Natural killer cell treated with Interleukin-12 subunit alpha and Interleukin-12 subunit beta and Interleukin-15 and Interleukin-18, amount 100 ng/mL, for 72 hours (primary cell): ENCODE results near the gene ZBTB20. TPM values are rescaled to one million over a fixed set of nuclear protein-coding genes. Genes with fewer than 3 reads are reported as not detected.

Experiments used
- ATAC-seq, 2 donors: fragments of 150-1000 bp; cut with Tn5 transposase in 1 of 2; sonication (Bioruptor Pico), chemical (Tn5 transposase) in 1 of 2; 2 replicates each; pipeline ENCODE4 v1.10.0; 2021
- DNase-seq: peaks from one replicate; pipeline ENCODE4 v3.0.0; 2022; ENCODE audit warnings: low spot score
- H3K27ac Mint-ChIP-seq, 2 donors: 1 replicate in 1 of 2; 2 replicates in 1 of 2; pipeline ENCODE4 v1.8.0; 2022; ENCODE audit warnings: mixed read lengths in 2 of 2, mild to moderate bottlenecking in 1 of 2, moderate library complexity in 1 of 2
- H3K27me3 Mint-ChIP-seq, 2 donors: 1 replicate in 1 of 2; 2 replicates in 1 of 2; pipeline ENCODE4 v1.8.0; 2022; ENCODE audit warnings: mixed read lengths in 2 of 2
- H3K36me3 Mint-ChIP-seq: one replicate; pipeline ENCODE4 v1.8.0; 2022; ENCODE audit warnings: mixed read lengths
- H3K4me1 Mint-ChIP-seq, 2 donors: 1 replicate in 1 of 2; 2 replicates in 1 of 2; pipeline ENCODE4 v1.8.0; 2022; ENCODE audit warnings: low read depth in 2 of 2, mixed read lengths in 2 of 2, mild to moderate bottlenecking in 1 of 2
- H3K4me3 Mint-ChIP-seq: one replicate; pipeline ENCODE4 v1.8.0; 2022; ENCODE audit warnings: mixed read lengths
- H3K9me3 Mint-ChIP-seq: 2 replicates; pipeline ENCODE4 v1.8.0; 2022; ENCODE audit warnings: mixed read lengths
- total RNA-seq, 2 donors: library from RNA; stranded (reverse); gene quantifications; one replicate each; pipeline ENCODE4 v1.2.3, GENCODE V29; 2022

Gene ZBTB20
- total RNA-seq, 2 donors from 2014 or later, result 8.7 to 14.2 TPM

GRCh38 chr3:114554731-114555130 lies 592.4 kb downstream of the ZBTB20 start:
- Mint-ChIP-seq H3K27me3 (no peaks in the 10 kb centered on the region), H3K36me3 (no peaks in the 10 kb centered on the region), H3K27ac (no peak overlapping the region), H3K4me3 (no peak overlapping the region), H3K9me3 (no peaks in the 10 kb centered on the region), H3K4me1 (peaks cover 3 to 12% of the 10 kb centered on the region in 2 donors)
- ATAC-seq, result no peak
- DNase-seq, result no peak

GRCh38 chr3:114553949-114554593 lies 593.0 kb downstream of the ZBTB20 start:
- no peak overlapping the region for H3K27ac Mint-ChIP-seq
- no peak for ATAC-seq
- H3K27me3 Mint-ChIP-seq, result no peaks in the 10 kb centered on the region
- H3K9me3 Mint-ChIP-seq, result no peaks in the 10 kb centered on the region
- DNase-seq, result no peak
- H3K4me1 Mint-ChIP-seq, result peaks cover 3 to 12% of the 10 kb centered on the region in 2 donors
- no peak overlapping the region for H3K4me3 Mint-ChIP-seq
- H3K36me3 Mint-ChIP-seq, result no peaks in the 10 kb centered on the region

GRCh38 chr3:114552527-114552812 lies 594.6 kb downstream of the ZBTB20 start:
- no peak for DNase-seq
- H3K4me1 Mint-ChIP-seq, result peaks cover 3 to 12% of the 10 kb centered on the region in 2 donors
- no peaks in the 10 kb centered on the region for H3K36me3 Mint-ChIP-seq
- no peak for ATAC-seq
- no peak overlapping the region for H3K27ac Mint-ChIP-seq
- H3K27me3 Mint-ChIP-seq, result no peaks in the 10 kb centered on the region
- no peak overlapping the region for H3K4me3 Mint-ChIP-seq
- H3K9me3 Mint-ChIP-seq, result no peaks in the 10 kb centered on the region

DNA sequence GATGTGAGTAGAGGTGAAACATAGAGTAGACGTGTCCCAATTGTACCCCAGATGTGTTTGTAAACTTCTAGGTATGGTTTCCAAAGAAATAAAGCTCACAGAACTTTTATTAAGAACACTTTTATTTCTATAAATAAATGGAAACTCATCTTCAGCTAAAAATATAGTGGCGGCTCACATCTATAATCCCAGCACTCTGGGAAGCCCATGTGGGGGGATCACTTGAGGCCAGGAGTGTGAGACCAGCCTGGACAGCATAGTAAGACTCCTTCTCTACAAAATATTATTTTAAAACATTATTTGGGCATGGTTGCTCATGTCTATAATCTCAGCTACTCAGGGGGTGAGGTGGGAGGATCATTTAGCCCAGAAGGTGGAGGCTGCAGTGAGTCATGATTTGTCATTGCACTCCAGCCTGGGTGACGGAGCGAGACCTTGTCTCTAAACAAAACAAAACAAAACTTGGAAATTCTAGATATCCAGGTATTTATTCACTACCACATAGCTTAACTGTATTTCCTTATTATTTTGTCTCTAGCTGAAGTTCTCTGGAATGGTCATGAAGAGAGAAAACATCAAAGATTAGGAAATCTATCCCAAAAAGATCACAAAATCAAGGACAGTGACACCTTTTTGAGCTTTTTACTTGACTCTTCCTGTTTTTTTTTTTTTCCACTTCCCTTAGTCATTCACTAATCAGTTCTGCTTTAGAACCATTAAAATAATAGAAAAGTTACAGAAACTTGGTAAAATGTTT lies 595.1 kb downstream of the ZBTB20 start:
- ATAC-seq (no peak), DNase-seq (no peak)
- no peak overlapping the region for H3K4me3 Mint-ChIP-seq
- H3K4me1 Mint-ChIP-seq, result peaks cover 3 to 12% of the 10 kb centered on the region in 2 donors
- no peak overlapping the region for H3K27ac Mint-ChIP-seq
- no peaks in the 10 kb centered on the region for H3K27me3 Mint-ChIP-seq
- no peaks in the 10 kb centered on the region for H3K9me3 Mint-ChIP-seq
- H3K36me3 Mint-ChIP-seq, result no peaks in the 10 kb centered on the region

GRCh38 chr3:114550165-114550564 lies 596.9 kb downstream of the ZBTB20 start:
- Mint-ChIP-seq H3K9me3 (no peaks in the 10 kb centered on the region), H3K27me3 (no peaks in the 10 kb centered on the region), H3K4me3 (no peak overlapping the region), H3K36me3 (no peaks in the 10 kb centered on the region), H3K4me1 (peaks cover 3 to 12% of the 10 kb centered on the region in 2 donors), H3K27ac (no peak overlapping the region)
- ATAC-seq (no peak), DNase-seq (no peak)

DNA sequence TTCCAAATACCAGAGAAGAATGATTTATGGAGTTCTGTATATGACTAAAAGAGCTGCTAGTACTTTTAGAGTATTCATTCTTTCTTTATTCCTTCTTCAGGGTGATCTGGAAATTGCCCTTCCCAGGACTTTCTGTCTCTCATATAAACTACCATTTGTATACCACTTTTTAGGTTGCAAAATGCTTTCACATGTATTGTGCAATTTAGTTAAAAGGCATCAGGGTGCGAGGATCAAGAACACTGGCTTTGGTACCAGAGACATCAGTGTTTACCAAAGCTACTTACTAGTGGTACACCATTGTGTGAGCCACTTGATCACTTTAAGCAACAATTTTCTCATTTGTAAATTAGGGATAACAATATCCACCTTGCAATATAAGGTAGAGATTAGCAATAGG lies 601.9 kb downstream of the ZBTB20 start:
- Mint-ChIP-seq H3K4me3 (no peak overlapping the region), H3K27ac (no peak overlapping the region), H3K9me3 (no peaks in the 10 kb centered on the region), H3K4me1 (peaks cover 0 to 4% of the 10 kb centered on the region in 2 donors), H3K27me3 (no peaks in the 10 kb centered on the region), H3K36me3 (no peaks in the 10 kb centered on the region)
- no peak for ATAC-seq
- no peak for DNase-seq

DNA sequence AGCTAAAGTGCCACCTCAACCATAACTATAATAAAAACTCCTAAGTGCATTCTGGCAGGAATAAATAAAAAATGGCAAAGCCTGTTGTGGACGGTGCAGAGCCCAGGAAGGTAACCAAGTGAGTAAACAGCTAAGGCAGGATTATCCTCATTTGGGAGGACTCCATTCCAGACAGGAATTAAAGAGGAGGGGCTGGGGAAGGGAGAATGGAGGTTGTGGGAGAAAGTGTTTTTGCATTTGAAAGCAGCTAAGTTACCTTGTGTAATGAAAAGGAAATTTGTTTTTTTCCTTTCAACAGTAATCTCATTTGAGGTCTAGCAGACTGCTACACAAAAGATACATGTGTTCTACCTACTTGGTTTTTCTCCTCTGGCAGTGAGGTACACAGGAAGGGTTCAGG lies 604.7 kb downstream of the ZBTB20 start:
- Mint-ChIP-seq H3K27ac (no peak overlapping the region), H3K4me3 (no peak overlapping the region), H3K4me1 (peaks cover 0 to 7% of the 10 kb centered on the region in 2 donors), H3K27me3 (no peaks in the 10 kb centered on the region), H3K36me3 (no peaks in the 10 kb centered on the region), H3K9me3 (no peaks in the 10 kb centered on the region)
- no peak for DNase-seq
- ATAC-seq, result no peak

GRCh38 chr3:114539525-114539924 lies 607.6 kb downstream of the ZBTB20 start:
- peaks cover 9 to 10% of the 10 kb centered on the region in 2 donors for H3K4me1 Mint-ChIP-seq
- no peak overlapping the region for H3K4me3 Mint-ChIP-seq
- H3K27ac Mint-ChIP-seq, result no peak overlapping the region
- no peak for DNase-seq
- no peak for ATAC-seq
- no peaks in the 10 kb centered on the region for H3K36me3 Mint-ChIP-seq
- H3K9me3 Mint-ChIP-seq, result peaks cover 5% of the 10 kb centered on the region
- H3K27me3 Mint-ChIP-seq, result no peaks in the 10 kb centered on the region

DNA sequence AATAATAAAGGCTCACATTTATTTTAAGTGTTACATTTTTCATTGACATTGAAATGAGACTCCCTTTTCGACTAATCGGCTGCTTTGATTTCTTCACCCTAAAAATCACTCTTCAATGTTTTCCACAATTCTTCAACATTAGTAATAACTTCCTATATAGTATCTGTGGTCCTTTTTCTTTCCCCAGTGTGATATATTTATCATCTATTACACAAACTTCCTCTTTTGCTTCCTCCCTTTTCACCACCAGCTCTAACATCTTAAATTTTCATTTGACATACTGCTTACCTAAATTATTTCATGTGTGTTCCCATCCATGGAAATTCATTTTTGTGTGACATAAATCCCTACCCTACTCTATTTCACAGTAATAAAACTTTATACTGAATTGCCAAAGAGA lies 608.9 kb downstream of the ZBTB20 start:
- no peak overlapping the region for H3K4me3 Mint-ChIP-seq
- H3K4me1 Mint-ChIP-seq, result peaks cover 14 to 19% of the 10 kb centered on the region in 2 donors
- no peak overlapping the region for H3K27ac Mint-ChIP-seq
- peaks cover 3% of the 10 kb centered on the region for H3K36me3 Mint-ChIP-seq
- no peaks in the 10 kb centered on the region for H3K27me3 Mint-ChIP-seq
- H3K9me3 Mint-ChIP-seq, result peaks cover 6% of the 10 kb centered on the region
- DNase-seq, result no peak
- no peak for ATAC-seq

- no peak overlapping the region for H3K4me3 Mint-ChIP-seq
- H3K9me3 Mint-ChIP-seq, result peaks cover 2% of the 10 kb centered on the region
- H3K27me3 Mint-ChIP-seq, result no peaks in the 10 kb centered on the region
- ATAC-seq (no peak), DNase-seq (no peak)
- H3K4me1 Mint-ChIP-seq, result peaks cover 5 to 15% of the 10 kb centered on the region in 2 donors
- no peak overlapping the region for H3K27ac Mint-ChIP-seq
- peaks cover 7% of the 10 kb centered on the region for H3K36me3 Mint-ChIP-seq
These were observed 618.6 kb downstream of the ZBTB20 start for GRCh38 chr3:114528517-114528916.

- Mint-ChIP-seq H3K27me3 (no peaks in the 10 kb centered on the region), H3K4me1 (peaks cover 0 to 4% of the 10 kb centered on the region in 2 donors), H3K27ac (no peak overlapping the region), H3K4me3 (no peak overlapping the region), H3K9me3 (no peaks in the 10 kb centered on the region), H3K36me3 (no peaks in the 10 kb centered on the region)
- no peak for ATAC-seq
- DNase-seq, result no peak
These were observed 619.9 kb downstream of the ZBTB20 start for GRCh38 chr3:114527036-114527644.

DNA sequence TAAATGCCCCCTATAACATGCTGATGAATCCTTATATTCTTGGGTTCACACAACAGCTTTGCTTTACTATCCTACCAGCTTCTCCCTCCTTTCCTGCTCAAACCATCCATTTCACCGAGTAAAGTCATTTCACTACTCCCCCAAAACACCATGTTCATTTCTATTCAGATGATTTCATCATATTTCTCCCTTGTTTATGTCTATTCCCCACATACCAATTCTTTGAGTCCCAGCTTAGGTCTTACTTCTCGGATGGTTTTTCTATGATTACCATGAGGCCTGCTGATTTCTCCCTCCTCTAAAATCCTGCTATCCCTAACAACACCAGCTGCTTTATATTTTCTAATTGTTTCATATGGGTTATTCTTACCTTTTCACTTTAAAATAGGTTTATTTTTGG lies 621.8 kb downstream of the ZBTB20 start:
- Mint-ChIP-seq H3K9me3 (no peaks in the 10 kb centered on the region), H3K27me3 (no peaks in the 10 kb centered on the region), H3K4me3 (no peak overlapping the region), H3K27ac (no peak overlapping the region), H3K4me1 (no peaks in the 10 kb centered on the region), H3K36me3 (no peaks in the 10 kb centered on the region)
- ATAC-seq (no peak), DNase-seq (no peak)

- no peaks in the 10 kb centered on the region for H3K4me1 Mint-ChIP-seq
- H3K9me3 Mint-ChIP-seq, result no peaks in the 10 kb centered on the region
- no peak overlapping the region for H3K4me3 Mint-ChIP-seq
- H3K27ac Mint-ChIP-seq, result no peak overlapping the region
- H3K27me3 Mint-ChIP-seq, result no peaks in the 10 kb centered on the region
- DNase-seq (no peak), ATAC-seq (no peak)
- H3K36me3 Mint-ChIP-seq, result no peaks in the 10 kb centered on the region
These were observed 627.7 kb downstream of the ZBTB20 start for GRCh38 chr3:114519415-114519814.

DNA sequence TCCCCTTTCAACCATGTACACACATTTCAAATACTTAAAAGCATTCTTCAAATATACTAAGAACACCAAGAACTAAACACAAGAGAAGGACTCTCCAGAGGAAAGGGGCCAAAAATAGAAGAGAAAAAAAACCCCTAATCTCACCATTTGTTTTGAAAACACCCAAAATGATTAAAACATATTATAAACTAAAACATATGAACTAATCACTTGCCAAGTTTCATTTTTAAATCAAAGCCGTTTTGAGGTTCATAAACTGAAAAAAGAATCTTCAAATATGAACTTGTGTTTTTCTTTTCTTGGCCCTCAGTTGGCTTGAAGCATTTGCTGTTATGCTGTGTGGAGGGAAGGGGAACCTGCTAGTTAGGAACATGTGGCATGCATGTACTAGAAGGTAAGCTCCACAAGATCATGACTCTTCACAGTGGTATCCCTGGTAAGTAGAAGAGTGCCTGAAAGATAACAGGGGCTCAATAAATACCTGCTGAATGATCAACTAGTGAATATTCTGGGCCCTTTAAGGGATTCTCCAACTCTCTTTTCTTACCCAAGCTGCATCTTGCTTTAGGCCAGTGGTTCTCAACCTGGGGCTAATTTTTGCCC lies 628.8 kb downstream of the ZBTB20 start:
- ATAC-seq, result no peak
- no peaks in the 10 kb centered on the region for H3K9me3 Mint-ChIP-seq
- H3K4me1 Mint-ChIP-seq, result no peaks in the 10 kb centered on the region
- no peak overlapping the region for H3K27ac Mint-ChIP-seq
- no peak for DNase-seq
- H3K36me3 Mint-ChIP-seq, result no peaks in the 10 kb centered on the region
- H3K27me3 Mint-ChIP-seq, result no peaks in the 10 kb centered on the region
- H3K4me3 Mint-ChIP-seq, result no peak overlapping the region
